ENCODE measurements around the gene PRKN.

DNA sequence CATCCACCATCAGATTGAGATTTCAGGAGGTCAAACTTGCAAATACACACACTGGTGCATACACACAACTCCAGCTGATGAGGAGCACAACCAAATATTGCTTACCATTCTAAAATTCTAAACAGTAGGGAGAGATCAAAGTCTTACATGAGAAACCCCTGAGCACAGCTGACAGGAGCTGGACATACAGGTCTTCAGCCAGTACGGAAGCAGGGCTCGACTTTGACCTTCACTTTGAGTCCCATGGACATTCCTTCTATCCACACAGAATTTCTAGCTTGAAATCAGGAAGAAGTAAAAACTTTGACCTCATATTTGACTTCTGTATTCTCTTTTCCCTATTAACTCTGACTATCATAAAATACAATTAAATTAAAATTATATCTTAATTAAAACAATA lies 90.2 kb downstream of the PRKN start:
- TF ChIP-seq, protein P1, sequence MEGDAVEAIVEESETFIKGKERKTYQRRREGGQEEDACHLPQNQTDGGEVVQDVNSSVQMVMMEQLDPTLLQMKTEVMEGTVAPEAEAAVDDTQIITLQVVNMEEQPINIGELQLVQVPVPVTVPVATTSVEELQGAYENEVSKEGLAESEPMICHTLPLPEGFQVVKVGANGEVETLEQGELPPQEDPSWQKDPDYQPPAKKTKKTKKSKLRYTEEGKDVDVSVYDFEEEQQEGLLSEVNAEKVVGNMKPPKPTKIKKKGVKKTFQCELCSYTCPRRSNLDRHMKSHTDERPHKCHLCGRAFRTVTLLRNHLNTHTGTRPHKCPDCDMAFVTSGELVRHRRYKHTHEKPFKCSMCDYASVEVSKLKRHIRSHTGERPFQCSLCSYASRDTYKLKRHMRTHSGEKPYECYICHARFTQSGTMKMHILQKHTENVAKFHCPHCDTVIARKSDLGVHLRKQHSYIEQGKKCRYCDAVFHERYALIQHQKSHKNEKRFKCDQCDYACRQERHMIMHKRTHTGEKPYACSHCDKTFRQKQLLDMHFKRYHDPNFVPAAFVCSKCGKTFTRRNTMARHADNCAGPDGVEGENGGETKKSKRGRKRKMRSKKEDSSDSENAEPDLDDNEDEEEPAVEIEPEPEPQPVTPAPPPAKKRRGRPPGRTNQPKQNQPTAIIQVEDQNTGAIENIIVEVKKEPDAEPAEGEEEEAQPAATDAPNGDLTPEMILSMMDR (IDR thresholded peaks at IDR 0.05) = no peak
- TF ChIP-seq POLR2A (IDR thresholded peaks at IDR 0.05) = no peak
- no peak for TF ChIP-seq EP300 (IDR thresholded peaks at IDR 0.05)

Data from tibial nerve (tissue), 4 donors.